Activated T-cell treated with anti-CD3 and anti-CD28 coated beads, Interleukin-2, amount 50 U/mL, for 1 hour (primary cell): ENCODE measurements around the gene EXOC3L2.
A peak's percentile ranks its signal among the peaks of the same experiment; 100 is the strongest.
"Not testable (repeated sequence)": the region's sequence is repeated elsewhere in the genome, so short reads cannot be mapped to it uniquely, and the experiment has no call there.

ENCODE experiments used
- DNase-seq: peaks from one replicate; pipeline ENCODE4 v3.0.0-alpha.2; 2020

EXOC3L2 gene

GRCh38 chr19:45254044-45254531 is 8.9 kb upstream of the EXOC3L2 start:
- peak; percentile 22 for DNase-seq

- DNase-seq, result no peak
These were observed 8.3 kb upstream of the EXOC3L2 start for GRCh38 chr19:45253396-45254027.

GRCh38 chr19:45251452-45252354 is 6.5 kb upstream of the EXOC3L2 start:
- peak; percentile 29 for DNase-seq

GRCh38 chr19:45250832-45251451 is 5.7 kb upstream of the EXOC3L2 start, which contains the start of gene MARK4:
TSS of gene MARK4 (plus strand) at chr19:45251271. CDS start at chr19:45251589, 318 bp downstream.
- peak; percentile 71 for DNase-seq

- peak; percentile 22 for DNase-seq
These were observed 5.1 kb upstream of the EXOC3L2 start for GRCh38 chr19:45250216-45250831.

GRCh38 chr19:45249261-45250033 is 4.2 kb upstream of the EXOC3L2 start:
- no peak for DNase-seq

GRCh38 chr19:45247136-45247535 is 1.9 kb upstream of the EXOC3L2 start:
- no peak for DNase-seq

GRCh38 chr19:45245826-45246225 is 619 bp upstream of the EXOC3L2 start:
- no peak for DNase-seq

- DNase-seq, result no peak
These were observed 943 bp downstream of the EXOC3L2 start for GRCh38 chr19:45244133-45244794.

GRCh38 chr19:45243144-45243732 is 2.0 kb downstream of the EXOC3L2 start:
- DNase-seq, result no peak

- DNase-seq, result no peak
These were observed 6.7 kb downstream of the EXOC3L2 start for GRCh38 chr19:45238556-45238955.

GRCh38 chr19:45235485-45235884 is 9.7 kb downstream of the EXOC3L2 start:
- DNase-seq, result no peak

GRCh38 chr19:45234089-45234869 is 10.9 kb downstream of the EXOC3L2 start:
- DNase-seq, result no peak

GRCh38 chr19:45231891-45232290 is 13.3 kb downstream of the EXOC3L2 start:
- no peak for DNase-seq

GRCh38 chr19:45229056-45229455 is 16.2 kb downstream of the EXOC3L2 start:
- not testable (repeated sequence) for DNase-seq

GRCh38 chr19:45224645-45225044 is 20.6 kb downstream of the EXOC3L2 start:
- no peak for DNase-seq

- no peak for DNase-seq
These were observed 21.3 kb downstream of the EXOC3L2 start for GRCh38 chr19:45223879-45224278.

GRCh38 chr19:45222724-45223123 is 22.5 kb downstream of the EXOC3L2 start:
- DNase-seq, result no peak

GRCh38 chr19:45218911-45219743 is 26.1 kb downstream of the EXOC3L2 start:
- no peak for DNase-seq
